ENCODE data around the gene ABCD1. TPM values are rescaled to one million over a fixed set of nuclear protein-coding genes. Genes with fewer than 3 reads are reported as not detected.
A peak's percentile ranks its signal among the peaks of the same experiment; 100 is the strongest.
"Not testable (repeated sequence)": the region's sequence is repeated elsewhere in the genome, so short reads cannot be mapped to it uniquely, and the experiment has no call there.

Gene ABCD1
- total RNA-seq, 1 experiment from 2014 or later: 86.6 TPM

GRCh38 chrX:153741446-153741845, 16.8 kb downstream of the ABCD1 start:
- no peaks in the 10 kb centered on the region for H3K9me3 ChIP-seq (ENCODE audit: control insufficient read depth, insufficient read depth, low read depth, low read length)
- no peaks in the 10 kb centered on the region for H3K36me3 ChIP-seq (ENCODE audit: control insufficient read depth, insufficient read depth, low read length)
- DNase-seq (ENCODE audit: low read depth, low spot score): no peak
- ChIA-PET POLR2A (no interaction called here), CTCF (no interaction called here)
- no TSS peak for BruUV-seq (replicated peaks)
- TF ChIP-seq SIN3A (IDR thresholded peaks at IDR 0.05; ENCODE audit: borderline replicate concordance, insufficient read depth, low read depth, low read length) (no peak), POLR2AphosphoS5 (IDR thresholded peaks at IDR 0.05; ENCODE audit: low read depth, low read length) (no peak), REST (IDR thresholded peaks at IDR 0.05; ENCODE audit: insufficient read depth in 1 of 2, low read depth in 2 of 2, low read length in 1 of 2) (no peak), TCF7L2 (IDR thresholded peaks at IDR 0.05; ENCODE audit: low read depth, low read length) (no peak)
- TF ChIP-seq, protein P1, sequence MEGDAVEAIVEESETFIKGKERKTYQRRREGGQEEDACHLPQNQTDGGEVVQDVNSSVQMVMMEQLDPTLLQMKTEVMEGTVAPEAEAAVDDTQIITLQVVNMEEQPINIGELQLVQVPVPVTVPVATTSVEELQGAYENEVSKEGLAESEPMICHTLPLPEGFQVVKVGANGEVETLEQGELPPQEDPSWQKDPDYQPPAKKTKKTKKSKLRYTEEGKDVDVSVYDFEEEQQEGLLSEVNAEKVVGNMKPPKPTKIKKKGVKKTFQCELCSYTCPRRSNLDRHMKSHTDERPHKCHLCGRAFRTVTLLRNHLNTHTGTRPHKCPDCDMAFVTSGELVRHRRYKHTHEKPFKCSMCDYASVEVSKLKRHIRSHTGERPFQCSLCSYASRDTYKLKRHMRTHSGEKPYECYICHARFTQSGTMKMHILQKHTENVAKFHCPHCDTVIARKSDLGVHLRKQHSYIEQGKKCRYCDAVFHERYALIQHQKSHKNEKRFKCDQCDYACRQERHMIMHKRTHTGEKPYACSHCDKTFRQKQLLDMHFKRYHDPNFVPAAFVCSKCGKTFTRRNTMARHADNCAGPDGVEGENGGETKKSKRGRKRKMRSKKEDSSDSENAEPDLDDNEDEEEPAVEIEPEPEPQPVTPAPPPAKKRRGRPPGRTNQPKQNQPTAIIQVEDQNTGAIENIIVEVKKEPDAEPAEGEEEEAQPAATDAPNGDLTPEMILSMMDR (IDR thresholded peaks at IDR 0.05): no peak
- H3K27ac ChIP-seq (ENCODE audit: low read length): no peak overlapping the region
- in situ Hi-C loops (cut with HindIII; ENCODE audit: low pct_unique_long_range_greater_than_20kb, low sequenced_read_pairs): no loop called here
- H3K4me1 ChIP-seq (ENCODE audit: control insufficient read depth, insufficient read depth, low read length): no peaks in the 10 kb centered on the region
- intact Hi-C loops (cut with micrococcal nuclease; ENCODE audit: unreplicated experiment): no loop called here
- no peak overlapping the region for H3K4me3 ChIP-seq (ENCODE audit: low read depth in 2 of 2, low read length in 2 of 2)
- H3K27me3 ChIP-seq (ENCODE audit: control insufficient read depth, insufficient read depth, low read length): no peaks in the 10 kb centered on the region
- no peak for ATAC-seq

DNA sequence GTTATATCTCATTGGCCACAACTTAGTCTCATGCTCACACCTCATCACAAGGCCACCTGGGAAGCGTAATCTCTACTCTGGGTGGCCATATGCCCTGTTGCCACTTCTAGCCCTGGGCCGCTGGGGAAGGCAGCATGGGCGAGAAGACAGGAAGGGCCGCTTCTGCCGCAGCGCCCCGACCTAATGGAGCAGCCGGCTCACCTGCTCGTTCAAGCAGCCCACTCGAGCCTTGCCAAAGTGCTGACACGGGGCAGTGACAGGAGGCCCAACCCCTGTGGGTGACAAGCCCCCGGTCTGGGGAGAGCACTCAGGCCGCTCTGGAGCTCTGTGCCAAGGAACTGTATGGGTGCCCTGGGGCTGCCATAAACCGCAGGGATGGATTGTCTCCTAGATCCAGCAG, 17.5 kb downstream of the ABCD1 start:
- CTCF ChIA-PET; in situ Hi-C loops (cut with HindIII; ENCODE audit: low pct_unique_long_range_greater_than_20kb, low sequenced_read_pairs); H3K27ac ChIP-seq (ENCODE audit: low read length); H3K9me3 ChIP-seq (ENCODE audit: control insufficient read depth, insufficient read depth, low read depth, low read length); H3K4me3 ChIP-seq (ENCODE audit: low read depth in 2 of 2, low read length in 2 of 2); H3K27me3 ChIP-seq (ENCODE audit: control insufficient read depth, insufficient read depth, low read length); intact Hi-C loops (cut with micrococcal nuclease; ENCODE audit: unreplicated experiment); H3K4me1 ChIP-seq (ENCODE audit: control insufficient read depth, insufficient read depth, low read length); BruUV-seq (replicated peaks); DNase-seq (ENCODE audit: low read depth, low spot score); H3K36me3 ChIP-seq (ENCODE audit: control insufficient read depth, insufficient read depth, low read length); ATAC-seq; POLR2A ChIA-PET: not testable (repeated sequence)

DNA sequence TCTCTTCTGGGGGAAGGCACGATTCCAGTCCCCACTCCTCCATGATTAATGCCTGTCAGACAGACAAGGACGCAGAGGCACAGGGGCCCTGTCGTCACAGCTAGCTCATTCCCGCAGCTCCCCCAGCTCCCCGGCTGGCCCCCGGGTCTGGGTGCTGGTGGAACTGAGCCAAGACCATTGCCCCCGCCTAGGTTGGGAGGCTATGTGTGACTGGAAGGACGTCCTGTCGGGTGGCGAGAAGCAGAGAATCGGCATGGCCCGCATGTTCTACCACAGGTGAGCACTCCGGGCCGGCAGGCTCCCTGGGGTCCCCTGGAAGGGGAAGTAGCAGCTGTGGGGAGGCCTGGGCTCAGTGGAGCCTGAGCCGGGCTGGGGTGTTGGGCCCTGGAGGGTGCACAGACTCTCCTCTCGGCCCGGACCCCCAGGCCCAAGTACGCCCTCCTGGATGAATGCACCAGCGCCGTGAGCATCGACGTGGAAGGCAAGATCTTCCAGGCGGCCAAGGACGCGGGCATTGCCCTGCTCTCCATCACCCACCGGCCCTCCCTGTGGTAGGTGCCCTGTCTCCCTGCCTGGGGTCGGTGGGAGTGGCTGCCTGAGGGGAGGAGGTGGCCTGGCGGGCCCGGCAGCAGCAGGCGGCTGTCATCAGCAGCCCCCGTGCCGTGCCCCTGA, 18.3 kb downstream of the ABCD1 start:
- BruUV-seq (replicated peaks); intact Hi-C loops (cut with micrococcal nuclease; ENCODE audit: unreplicated experiment); in situ Hi-C loops (cut with HindIII; ENCODE audit: low pct_unique_long_range_greater_than_20kb, low sequenced_read_pairs): not testable (repeated sequence)

GRCh38 chrX:153743468-153744209, 19.0 kb downstream of the ABCD1 start:
- DNase-seq (ENCODE audit: low read depth, low spot score); BruUV-seq (replicated peaks); intact Hi-C loops (cut with micrococcal nuclease; ENCODE audit: unreplicated experiment): not testable (repeated sequence)

More for the DNA sequence above, 18.3 kb downstream of the ABCD1 start:
- POLR2A ChIA-PET; ATAC-seq; H3K4me3 ChIP-seq (ENCODE audit: low read depth in 2 of 2, low read length in 2 of 2); CTCF ChIA-PET; H3K4me1 ChIP-seq (ENCODE audit: control insufficient read depth, insufficient read depth, low read length); DNase-seq (ENCODE audit: low read depth, low spot score); H3K9me3 ChIP-seq (ENCODE audit: control insufficient read depth, insufficient read depth, low read depth, low read length); H3K27me3 ChIP-seq (ENCODE audit: control insufficient read depth, insufficient read depth, low read length); H3K27ac ChIP-seq (ENCODE audit: low read length); H3K36me3 ChIP-seq (ENCODE audit: control insufficient read depth, insufficient read depth, low read length): not testable (repeated sequence)

More at GRCh38 chrX:153743468-153744209, 19.0 kb downstream of the ABCD1 start:
- CTCF ChIA-PET; H3K4me3 ChIP-seq (ENCODE audit: low read depth in 2 of 2, low read length in 2 of 2); H3K36me3 ChIP-seq (ENCODE audit: control insufficient read depth, insufficient read depth, low read length); H3K9me3 ChIP-seq (ENCODE audit: control insufficient read depth, insufficient read depth, low read depth, low read length); H3K4me1 ChIP-seq (ENCODE audit: control insufficient read depth, insufficient read depth, low read length); H3K27ac ChIP-seq (ENCODE audit: low read length); H3K27me3 ChIP-seq (ENCODE audit: control insufficient read depth, insufficient read depth, low read length); in situ Hi-C loops (cut with HindIII; ENCODE audit: low pct_unique_long_range_greater_than_20kb, low sequenced_read_pairs): not testable (repeated sequence)
- ATAC-seq: peak; percentile 45; the same call in 1 of the 2 replicates
- POLR2A ChIA-PET: interaction anchor here (0.6 kb wide), 1 partner anchor 12 kb away, joined by 3 read pairs; no protein-coding TSS in a partner anchor

Data from Panc1 (cell line).